Eye (tissue), 1 donor: Measurements from ENCODE around the gene FAM193B.

Source experiments
- DNase-seq: peaks from one replicate; pipeline ENCODE4 v3.0.0-alpha.2; 2015

FAM193B gene

DNA sequence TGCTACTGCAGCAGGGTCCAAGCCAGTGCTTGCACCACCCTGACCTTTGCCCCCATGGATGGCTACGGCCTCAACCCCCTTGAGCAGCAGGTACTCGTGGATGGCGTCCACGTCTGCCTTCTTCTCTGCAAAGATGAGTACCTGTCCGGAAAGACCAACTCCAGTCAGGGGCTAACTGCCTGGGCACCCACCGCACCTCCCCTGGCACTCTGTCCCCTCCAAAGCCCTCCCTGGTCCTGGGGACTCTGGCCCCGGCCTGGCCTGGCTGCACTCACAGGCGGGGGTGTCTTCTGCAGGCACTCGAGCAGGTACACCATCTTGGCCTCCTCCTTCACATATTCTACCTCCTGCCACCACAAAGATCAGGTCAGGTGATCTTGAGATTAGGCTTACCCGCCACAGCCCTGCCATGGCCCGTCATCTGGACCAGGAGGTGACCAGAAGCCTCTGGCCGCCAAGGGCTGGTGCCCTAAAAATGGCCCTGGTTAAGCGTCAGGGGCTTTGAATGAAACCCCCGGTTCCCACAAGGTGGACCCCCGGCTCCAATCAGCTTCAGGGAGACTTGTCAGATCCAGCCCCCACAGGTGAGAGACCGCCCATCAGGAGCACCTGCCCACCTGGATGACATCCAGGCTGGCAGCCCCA lies 41.5 kb downstream of the FAM193B start:
- no peak for DNase-seq

DNA sequence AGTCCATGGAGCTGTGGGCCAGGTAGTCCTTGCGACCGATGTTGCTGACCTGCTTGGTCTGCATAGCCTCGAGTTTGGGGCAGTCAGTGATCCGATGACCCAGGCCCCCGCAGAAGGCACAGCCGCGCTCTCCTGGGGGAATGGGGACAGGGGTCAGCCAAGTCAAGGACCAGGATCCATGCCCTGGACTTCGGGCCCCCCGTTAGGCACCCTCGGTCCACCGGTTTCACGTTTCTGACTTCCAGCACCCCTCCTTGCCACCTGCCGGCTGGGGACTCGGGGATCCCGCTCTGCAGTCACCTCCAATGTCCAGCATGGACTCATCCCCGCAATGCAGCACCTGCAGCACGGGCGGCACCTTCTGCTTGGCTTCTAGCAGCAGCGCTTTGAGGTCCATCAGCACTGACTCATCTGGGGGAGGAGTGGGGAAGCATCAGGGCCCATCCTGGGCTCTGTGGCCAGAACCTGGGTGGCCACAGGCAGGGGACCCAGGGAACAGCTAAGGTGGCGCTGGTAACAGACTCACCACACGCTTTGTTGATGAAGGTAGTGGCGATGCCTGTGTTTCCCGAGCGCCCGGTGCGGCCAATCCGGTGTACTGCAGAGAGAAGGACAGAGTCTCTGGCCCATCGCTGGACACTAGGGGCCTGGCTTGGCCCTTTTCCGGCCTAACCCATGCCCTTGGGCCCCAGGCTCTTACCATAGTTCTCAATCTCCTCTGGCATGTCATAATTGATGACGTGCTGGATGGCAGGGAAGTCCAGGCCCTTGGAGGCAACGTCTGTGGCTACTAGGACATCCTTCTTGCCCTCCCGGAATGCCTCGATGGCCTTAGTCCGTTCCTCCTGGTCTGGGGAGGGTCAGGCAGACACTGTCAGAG lies 42.3 kb downstream of the FAM193B start:
- no peak for DNase-seq

- DNase-seq, result no peak
Observed at GRCh38 chr5:177511181-177511580, 43.2 kb downstream of the FAM193B start.

DNA sequence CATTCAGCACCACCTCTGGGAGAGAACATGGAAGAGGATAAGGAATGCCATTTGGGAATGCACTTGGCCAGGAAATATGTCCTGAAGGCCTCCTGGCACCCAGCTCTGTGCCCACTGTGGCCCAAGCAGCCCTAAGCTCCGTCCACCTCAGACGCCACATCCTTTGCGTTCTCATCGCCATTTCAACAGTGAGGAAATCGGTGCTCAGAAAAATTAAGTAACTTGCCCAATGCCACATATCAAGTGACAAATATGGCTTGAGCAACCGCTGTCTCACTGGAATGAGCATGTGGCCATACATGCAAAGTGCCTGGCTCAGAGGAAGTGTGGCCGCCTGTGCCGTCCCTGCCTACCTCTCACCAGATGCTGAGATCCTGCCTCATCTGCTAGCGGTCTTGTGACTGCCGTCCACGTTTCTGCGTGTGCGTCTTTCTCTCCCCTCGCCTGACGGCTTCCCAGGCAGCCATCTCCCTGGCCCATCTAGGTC lies 43.8 kb downstream of the FAM193B start:
- DNase-seq, result no peak

DNA sequence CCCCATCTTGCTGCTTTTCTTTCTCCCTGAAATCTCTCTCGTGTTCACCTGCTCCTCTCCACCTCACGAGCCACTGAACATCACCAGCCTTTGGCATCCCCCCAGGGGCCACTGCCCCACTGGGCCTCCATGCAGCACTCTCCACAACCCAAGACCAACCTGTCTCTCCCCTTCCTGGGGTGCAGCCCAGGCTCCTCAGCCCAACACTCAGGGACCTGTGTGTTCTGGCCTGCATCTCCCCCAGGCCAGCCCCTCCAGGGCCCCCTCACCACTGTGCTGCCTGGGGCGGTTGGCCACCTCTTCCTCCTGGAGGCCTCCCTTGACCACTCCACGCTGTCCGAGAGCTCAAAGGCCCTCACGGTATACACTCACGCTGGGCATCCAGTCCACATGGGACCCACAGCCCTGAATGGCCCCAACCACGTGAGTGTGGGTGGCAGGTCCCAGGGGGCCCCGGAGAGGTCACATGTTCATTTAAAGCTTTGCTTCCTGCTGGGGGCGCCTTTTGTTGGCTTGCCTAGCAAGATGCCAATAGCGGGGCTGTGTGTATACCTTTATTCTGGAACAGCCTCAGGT lies 44.3 kb downstream of the FAM193B start:
- no peak for DNase-seq

GRCh38 chr5:177509381-177509951 lies 44.9 kb downstream of the FAM193B start, which contains the start of gene DOK3:
TSS of gene DOK3 (minus strand) at chr5:177509826. CDS start at chr5:177509540, 286 bp downstream.
- DNase-seq, result no peak

GRCh38 chr5:177508837-177509236 lies 45.5 kb downstream of the FAM193B start:
- DNase-seq, result no peak

- no peak for DNase-seq
Observed at GRCh38 chr5:177508221-177508611, 46.1 kb downstream of the FAM193B start.

- DNase-seq, result no peak
Observed at GRCh38 chr5:177507596-177508220, 46.7 kb downstream of the FAM193B start.

GRCh38 chr5:177507165-177507564 lies 47.2 kb downstream of the FAM193B start:
- no peak for DNase-seq

DNA sequence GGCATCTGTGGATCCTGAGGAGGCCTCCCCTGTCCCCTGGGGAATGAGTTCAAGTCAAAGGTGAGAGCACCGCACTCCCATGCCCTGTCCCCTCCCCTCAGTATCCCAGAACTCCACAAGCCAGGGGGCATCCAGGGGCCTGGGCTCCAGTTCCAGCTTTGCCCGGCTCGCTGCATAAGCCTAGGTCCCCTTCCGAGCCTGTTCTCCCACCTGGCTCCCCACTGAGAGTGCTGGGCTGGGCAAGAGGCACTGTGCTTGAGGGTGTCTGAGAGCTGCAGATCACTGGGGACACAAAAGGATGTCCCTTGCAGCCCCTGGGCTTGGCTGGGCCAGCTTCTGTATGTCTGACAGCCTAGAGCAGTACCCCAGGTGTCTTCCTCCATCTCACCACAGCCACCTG lies 49.3 kb downstream of the FAM193B start:
- no peak for DNase-seq

DNA sequence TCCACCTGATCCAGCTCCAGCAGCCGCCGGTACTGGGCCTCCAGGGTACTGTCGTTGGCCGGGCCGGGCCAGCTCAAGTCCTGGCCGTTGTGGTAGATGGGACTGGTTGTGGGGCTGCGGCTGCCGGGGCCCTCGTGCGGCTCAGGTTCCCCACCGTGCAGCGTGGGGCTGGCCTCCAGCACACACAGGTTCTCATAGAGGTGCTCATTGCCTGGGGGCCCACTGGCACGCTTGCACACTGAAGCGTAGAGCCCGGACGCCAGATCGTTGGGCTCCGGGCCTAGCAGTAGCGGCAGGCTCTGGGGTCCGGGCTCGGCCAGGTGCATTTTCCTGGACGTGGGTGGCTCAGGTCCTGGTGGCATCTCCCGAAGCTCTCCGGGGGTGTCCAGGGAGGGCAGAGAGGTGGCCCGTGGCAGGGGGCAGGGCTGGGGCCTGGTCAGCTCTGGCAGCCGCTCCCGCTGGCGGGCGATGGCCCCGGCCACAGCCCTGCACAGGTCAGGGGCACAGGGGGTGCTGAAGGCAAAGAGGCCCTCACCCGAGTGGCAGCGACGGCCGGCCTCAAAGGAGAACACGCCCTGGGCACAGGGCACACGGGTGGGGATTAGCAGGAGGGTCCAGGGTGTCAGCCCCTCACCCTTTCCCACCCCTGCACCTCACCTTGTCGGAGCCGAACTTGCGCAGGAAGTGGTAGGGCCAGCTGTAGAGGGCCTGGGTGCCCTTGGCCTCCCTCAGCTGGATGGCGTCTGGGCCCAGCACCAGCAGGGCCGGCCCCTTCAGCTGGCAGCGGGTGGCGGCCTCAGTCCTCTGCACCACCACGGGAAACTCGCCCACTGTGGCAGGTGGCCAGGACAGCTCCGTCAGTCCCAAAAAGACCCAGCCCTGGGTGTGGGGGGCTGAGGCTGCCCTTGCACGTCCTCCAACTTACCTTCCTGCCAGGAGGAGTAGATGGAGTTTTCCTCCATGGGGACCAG lies 50.0 kb downstream of the FAM193B start:
- DNase-seq, result no peak

GRCh38 chr5:177503351-177504085 lies 50.8 kb downstream of the FAM193B start:
- DNase-seq, result no peak

DNA sequence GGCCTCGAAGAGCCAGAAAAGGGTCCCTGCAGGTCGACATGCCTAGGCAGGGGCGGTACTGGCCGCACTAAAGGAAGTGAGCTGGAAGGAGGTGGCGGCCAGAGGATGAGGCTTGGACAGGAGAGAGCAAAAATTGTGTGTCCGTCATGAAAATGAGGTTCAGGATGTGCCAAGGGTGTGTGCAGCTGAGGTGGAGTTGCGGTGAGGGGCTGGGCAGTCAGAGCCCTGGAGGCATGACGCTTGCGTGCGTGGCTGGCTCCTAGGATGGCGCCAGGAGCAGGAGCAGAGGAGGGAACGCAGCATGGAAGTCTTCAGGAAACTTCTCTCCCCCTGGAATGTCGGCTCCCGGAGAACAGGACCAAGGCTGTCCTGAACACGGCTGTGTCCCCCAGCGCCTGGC lies 51.5 kb downstream of the FAM193B start:
- DNase-seq, result no peak

DNA sequence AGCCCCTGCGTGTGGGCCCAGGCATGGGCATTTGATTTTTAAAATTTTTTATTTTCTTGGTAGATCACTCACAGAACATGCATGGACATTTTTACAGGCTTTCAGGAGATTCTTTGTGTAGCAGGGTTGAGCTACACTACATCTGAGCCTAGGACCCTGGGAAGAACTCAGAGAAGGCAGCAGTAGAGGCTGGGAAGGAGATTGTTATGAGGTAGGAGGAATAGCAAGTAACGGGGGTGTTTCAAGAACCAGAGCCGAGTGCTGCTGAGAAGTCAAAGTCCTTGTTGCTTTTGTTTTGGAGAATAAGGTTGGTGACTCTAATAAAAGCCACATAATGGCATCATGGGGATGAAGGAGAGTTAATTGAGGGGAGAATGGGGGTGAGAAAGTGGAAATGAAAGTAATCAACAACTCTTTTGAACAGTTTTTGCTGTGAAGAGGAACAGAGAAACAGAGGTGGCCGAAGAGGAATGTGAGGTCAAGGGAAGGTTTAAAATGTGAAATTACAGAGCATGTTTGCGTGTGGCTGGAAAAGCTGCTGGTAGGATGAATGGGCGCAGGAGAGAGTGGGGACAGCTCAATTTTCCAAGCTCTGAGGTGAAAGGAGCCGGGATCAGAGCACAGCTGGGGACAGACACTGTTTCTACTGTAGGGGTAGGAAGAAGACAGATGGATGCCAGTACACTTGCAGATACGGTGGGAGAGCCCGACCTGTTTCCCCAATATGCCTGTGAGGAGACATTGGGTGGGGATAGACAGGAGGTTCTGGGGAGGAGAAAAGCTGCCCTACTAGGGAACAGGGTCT lies 52.3 kb downstream of the FAM193B start:
- DNase-seq, result no peak

DNA sequence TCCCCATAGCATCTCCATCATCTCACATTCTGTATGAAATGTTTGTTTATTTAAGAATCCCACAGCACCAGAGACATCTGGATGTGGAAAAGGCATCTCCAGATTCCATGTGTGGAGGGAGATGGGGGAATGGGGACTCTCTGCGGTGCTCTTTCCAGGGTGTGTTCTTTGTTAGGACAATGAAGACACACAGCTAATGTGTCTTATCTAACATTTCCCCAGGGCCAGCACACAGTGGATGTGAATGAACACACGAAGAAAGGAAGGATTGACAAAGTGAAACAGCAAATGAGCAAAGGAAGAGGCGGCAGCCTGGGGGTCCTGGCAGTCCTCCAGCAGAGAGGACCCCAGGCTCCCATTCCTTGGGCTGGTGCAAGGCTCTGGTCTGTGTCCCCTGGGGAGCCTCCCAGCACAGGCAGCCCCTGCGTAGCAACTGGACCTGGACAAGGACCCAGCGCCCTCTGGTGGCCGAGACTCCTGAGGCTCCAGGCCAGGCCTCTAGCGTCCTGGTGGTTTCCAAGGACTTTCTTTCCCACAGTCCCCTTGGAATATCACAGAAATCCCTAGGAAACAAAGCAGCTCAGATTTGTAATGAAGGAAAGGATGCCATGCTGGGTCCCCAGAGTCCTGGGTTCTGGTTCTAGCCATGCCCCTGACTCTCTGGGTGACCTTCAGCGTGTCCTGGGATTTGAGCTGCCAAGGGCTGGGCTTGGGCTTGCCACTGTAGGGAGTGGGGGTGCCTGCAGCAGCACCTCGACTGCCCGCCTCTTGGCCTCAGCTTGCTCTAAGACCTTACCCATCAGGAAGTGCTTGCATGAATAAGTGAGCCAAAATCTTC lies 53.5 kb downstream of the FAM193B start:
- peak; percentile 96 for DNase-seq

DNA sequence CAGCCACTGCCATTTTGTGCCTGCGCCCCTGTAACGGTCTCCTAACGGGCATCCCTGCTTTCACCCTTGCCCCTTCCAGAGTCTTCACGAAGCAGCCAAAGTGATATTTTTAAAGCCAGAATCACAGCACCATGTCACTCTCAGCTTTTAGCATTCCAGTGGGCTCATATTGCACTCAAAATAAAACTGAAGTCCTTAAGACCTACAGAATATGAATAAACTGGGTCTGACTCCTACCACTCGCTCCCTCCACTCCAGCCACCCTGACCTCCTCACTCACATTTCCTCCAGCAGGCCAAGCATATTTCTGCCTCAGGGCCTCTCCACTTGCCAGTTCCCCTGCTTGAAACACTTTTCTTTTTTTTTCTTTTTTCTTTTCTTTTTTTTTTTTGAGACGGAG lies 54.5 kb downstream of the FAM193B start:
- no peak for DNase-seq

DNA sequence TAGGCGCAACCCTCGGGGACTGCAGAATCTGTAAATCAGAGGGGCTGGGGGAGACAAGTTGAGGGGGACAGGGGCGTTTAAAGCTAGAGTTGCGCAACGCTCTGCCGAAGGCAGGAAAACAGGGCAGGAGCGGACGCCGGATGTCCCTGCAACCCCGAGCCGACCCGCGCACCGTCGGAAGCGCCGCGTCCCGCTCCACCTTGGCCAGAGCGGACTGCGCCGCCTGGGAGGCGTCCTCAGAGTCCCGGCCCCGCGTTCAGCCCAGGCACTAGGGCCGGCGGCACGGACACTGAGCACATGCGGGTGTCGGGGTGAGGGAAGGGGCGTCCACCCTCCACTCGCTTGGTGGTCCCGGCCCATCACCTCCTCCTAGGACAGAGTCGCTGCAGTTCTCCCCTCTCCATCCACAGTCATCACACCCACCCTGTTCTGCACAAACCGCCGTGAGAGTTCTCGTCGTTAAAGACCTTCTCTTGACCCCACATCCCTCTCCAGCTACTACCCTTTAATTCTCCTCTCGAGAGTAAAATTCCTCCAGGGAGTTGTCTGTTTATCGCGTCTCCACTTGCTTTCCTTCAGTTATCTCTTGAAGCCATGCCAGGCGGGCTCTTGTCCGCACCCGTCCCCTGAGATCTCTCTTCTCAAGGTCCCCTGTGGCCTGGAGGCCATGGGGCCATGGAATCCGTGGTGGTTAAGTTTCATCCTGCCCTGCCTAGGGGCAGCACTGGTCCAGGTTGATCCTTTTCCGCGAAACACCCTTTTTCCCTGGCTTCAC lies 56.2 kb downstream of the FAM193B start:
- peak; percentile 52 for DNase-seq
